Heart right ventricle (tissue), 16 donors: ENCODE measurements around the gene SCRN2. TPM values are rescaled to one million over a fixed set of nuclear protein-coding genes. Genes with fewer than 3 reads are reported as not detected.

ENCODE experiments used
- ATAC-seq, 8 donors: fragments of 200-7000 bp; cut with Tn5 transposase; one replicate each; pipeline ENCODE4 v1.9.1; 2020; ENCODE audit warnings: mild to moderate bottlenecking in 8 of 8, moderate library complexity in 8 of 8, moderate number of reproducible peaks in 1 of 8
- DNase-seq, 2 donors: peaks; one replicate each; pipeline ENCODE4 v3.0.0-alpha.2; 2020
- H3K27ac ChIP-seq, 10 donors: fragments of 200-600 bp; sonication (generic) in 2 of 10; one replicate each; pipeline versions ENCODE4 v1.5.0 to v1.8.0; 2020 to 2022; ENCODE audit warnings: mild to moderate bottlenecking in 3 of 10
- H3K27me3 ChIP-seq, 7 donors: fragments of 200-600 bp; one replicate each; pipeline ENCODE4 v1.8.0; 2021 to 2022; ENCODE audit warnings: mild to moderate bottlenecking in 2 of 7
- H3K36me3 ChIP-seq, 9 donors: fragments of 200-600 bp; sonication (generic) in 1 of 9; one replicate each; pipeline versions ENCODE4 v1.5.0 to v1.8.0; 2020 to 2022; ENCODE audit warnings: mild to moderate bottlenecking in 2 of 9
- H3K4me1 ChIP-seq, 9 donors: fragments of 200-600 bp; sonication (generic) in 1 of 9; one replicate each; pipeline versions ENCODE4 v1.5.0 to v1.8.0; 2020 to 2022; ENCODE audit warnings: mild to moderate bottlenecking in 4 of 9
- H3K4me3 ChIP-seq, 10 donors: fragments of 200-600 bp; sonication (generic) in 2 of 10; one replicate each; pipeline versions ENCODE4 v1.5.0 to v1.8.0; 2020 to 2022; ENCODE audit warnings: mild to moderate bottlenecking in 7 of 10, moderate library complexity in 2 of 10
- H3K9me3 ChIP-seq, 11 donors: fragments of 200-600 bp in 10 of 11; sonication (generic) in 2 of 11; one replicate each; pipeline versions ENCODE4 v1.5.0 to v1.8.0; 2013 to 2022; ENCODE audit warnings: mild to moderate bottlenecking in 2 of 11, control low read depth in 1 of 11, moderate library complexity in 1 of 11
- WGBS, 2 donors: extraction: QIAGEN DNeasy Blood & Tissue Kit; methylation state at CpG; one replicate each; pipeline ENCODE4 v1.1.7; 2013; ENCODE audit warnings: inconsistent platforms in 1 of 2; 5-methylcytosine and 5-hydroxymethylcytosine counted together
- intact Hi-C, 10 donors: fragments of 100-400 bp; cut with DNase I; formaldehyde crosslinking; loops; one replicate each; pipeline versions ENCODE4 v1.11.1 to v1.14.2; 2022
- long read RNA-seq, 3 donors: library from polyadenylated mRNA; unstranded; transcript quantifications; one replicate each; pipeline ENCODE4 v2.0.0, GENCODE V29; 2020 to 2021
- polyA plus RNA-seq, 2 donors: library from polyadenylated mRNA; stranded (reverse); fragments of 200-250 nt; gene quantifications; one replicate each; pipeline ENCODE4 v1.2.3, GENCODE V29; 2013
- total RNA-seq, 10 donors: library from RNA; stranded (reverse); fragmentation: NEBNext Ultra II Directional in 3 of 10; extraction: Animal tissue kit (Norgen Biotek cat#: 25700) in 3 of 10; gene quantifications; one replicate each; pipeline versions ENCODE4 v1.2.1 to v1.2.4, GENCODE V29; 2021 to 2023
- TF ChIP-seq, protein P1 (sequence below), 9 donors: fragments of 200-600 bp; sonication (generic) in 2 of 9; IDR thresholded peaks; one replicate each; pipeline versions ENCODE4 v1.5.0 to v1.8.0; 2021 to 2022; ENCODE audit warnings: antibody characterized with exemption in 9 of 9, mild to moderate bottlenecking in 5 of 9, moderate library complexity in 1 of 9
- donor health status: Arrhythmogenic right ventricular cardiomyopathy.
- donor health status: ischemic (EF 13 %, LVEDD 7.1; RV severe dilation, severe dysfunction).
- donor health status: healthy with polysubstance abuse.
- donor health status: DM: no; HTN: yes; CAD: no.
- donor health status: DM: no; HTN: no; CAD: no.
- donor health status: ischemic (EF 25% LVEDD 6.9; RV normal size, moderate dysfunction).
- donor health status: ischemic (EF 25% LVEDD 5.7; RV mildly dilated, moderate dysfunction).
- donor health status: healthy.
- donor health status: DM: yes; HTN: yes; CAD: no.
- donor health status: Ischemic cardiomyopathy.
- donor health status: ischemic (EF 35%, LVEDD 5.7; RV mildly dilated, moderate dysfunction).
- donor health status: nonischemic (EF 11% LVEDD 7.7; RV severe dilation, severe dysfunction).
- donor health status: DM: yes; HTN: yes; CAD: no.
- donor health status: PGD.
- donor health status: ischemic (EF 29% LVEDD 5.4; RV normal size, mild dysfunction).
- donor health status: nonischemic (EF 23%, LVEDD 6.1; RV moderate dilation, normal function).

SCRN2 gene
- total RNA-seq: 10 to 100 TPM; 25.6 to 38.2 (median 34.5) TPM
- polyA plus RNA-seq: 10 to 100 TPM; 20.6 to 82.5 TPM
- long read RNA-seq, donor 1, transcript SCRN2-212 (7 exons, 1,745 nt): minor isoform, 5 of 75 reads
- long read RNA-seq, donor 1, transcript SCRN2-201 (8 exons, 1,548 nt): major isoform, 37 of 75 reads
- long read RNA-seq, donor 1, transcript SCRN2-202 (7 exons, 1,779 nt): minor isoform, 6 of 75 reads
- long read RNA-seq, donor 1, partial matches to known transcripts: 12 of 75 reads
- long read RNA-seq, donor 1, other reads (novel, unspliced or antisense): 15 of 75 reads
- long read RNA-seq, donor 2, transcript SCRN2-212 (7 exons, 1,745 nt): minor isoform, 5 of 71 reads
- long read RNA-seq, donor 2, transcript SCRN2-201 (8 exons, 1,548 nt): major isoform, 45 of 71 reads
- long read RNA-seq, donor 2, partial matches to known transcripts: 9 of 71 reads
- long read RNA-seq, donor 2, other reads (novel, unspliced or antisense): 9 of 71 reads
- long read RNA-seq, donor 3, transcript SCRN2-201 (8 exons, 1,548 nt): major isoform, 51 of 77 reads
- long read RNA-seq, donor 3, transcript SCRN2-202 (7 exons, 1,779 nt): minor isoform, 7 of 77 reads
- long read RNA-seq, donor 3, transcript SCRN2-212 (7 exons, 1,745 nt): minor isoform, 5 of 77 reads
- long read RNA-seq, donor 3, partial matches to known transcripts: 3 of 77 reads
- long read RNA-seq, donor 3, other reads (novel, unspliced or antisense): 11 of 77 reads

DNA sequence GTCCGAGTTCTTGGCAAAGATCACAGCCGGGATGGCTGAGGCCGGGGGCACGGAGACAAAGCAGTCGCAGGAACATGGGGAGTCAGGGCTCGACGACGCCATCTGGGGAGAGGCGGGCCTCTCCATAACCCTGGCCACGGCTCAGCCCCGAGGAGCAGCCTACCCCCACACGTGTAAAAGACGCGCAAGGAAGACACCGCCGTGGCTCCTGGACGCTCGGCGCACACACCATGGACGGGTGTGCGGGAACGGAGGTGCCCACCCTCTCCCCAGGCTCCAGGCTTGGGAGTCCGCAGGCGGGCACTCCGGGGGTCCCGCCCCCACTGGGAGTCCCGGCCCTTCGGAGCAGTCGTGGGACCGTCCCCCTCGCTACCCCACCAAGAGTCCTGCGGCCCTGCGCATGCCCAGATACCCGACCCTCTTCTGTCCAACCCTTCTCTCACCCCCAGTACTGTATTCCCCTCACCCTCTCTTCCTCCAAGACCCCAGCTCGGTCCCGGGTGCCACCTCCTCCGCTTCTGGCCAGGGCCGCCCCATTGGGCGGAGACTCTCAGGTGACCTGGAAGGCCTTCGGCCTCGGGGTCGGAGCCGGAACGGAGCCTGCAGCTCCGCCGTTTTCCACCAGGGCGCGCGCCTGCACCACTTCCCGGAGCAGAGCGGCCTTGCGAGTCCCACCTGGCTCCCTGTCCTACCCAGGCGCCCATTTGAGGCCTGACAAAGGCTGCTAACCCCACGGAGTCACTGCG lies at the start of gene SCRN2:
Gene SCRN2, minus strand, starts transcription at position 532 of the 746 bp plus-strand sequence. Its CDS starts 430 bp downstream, at position 102.
- Histone ChIP-seq H3K36me3 (peaks cover 0 to 30% (median 7%) of the 10 kb centered on the region in 9 donors), H3K4me1 (peaks cover 0 to 42% (median 21%) of the 10 kb centered on the region in 9 donors), H3K27ac (peak within 1 kb of the TSS in 9 of 10 donors; percentile 65 to 89 (median 77)), H3K27me3 (peaks cover 0 to 20% (median 16%) of the 10 kb centered on the region in 7 donors), H3K9me3 (no peaks in the 10 kb centered on the region), H3K4me3 (peak within 1 kb of the TSS; percentile 63 to 92 (median 75))
- TF ChIP-seq, protein P1, sequence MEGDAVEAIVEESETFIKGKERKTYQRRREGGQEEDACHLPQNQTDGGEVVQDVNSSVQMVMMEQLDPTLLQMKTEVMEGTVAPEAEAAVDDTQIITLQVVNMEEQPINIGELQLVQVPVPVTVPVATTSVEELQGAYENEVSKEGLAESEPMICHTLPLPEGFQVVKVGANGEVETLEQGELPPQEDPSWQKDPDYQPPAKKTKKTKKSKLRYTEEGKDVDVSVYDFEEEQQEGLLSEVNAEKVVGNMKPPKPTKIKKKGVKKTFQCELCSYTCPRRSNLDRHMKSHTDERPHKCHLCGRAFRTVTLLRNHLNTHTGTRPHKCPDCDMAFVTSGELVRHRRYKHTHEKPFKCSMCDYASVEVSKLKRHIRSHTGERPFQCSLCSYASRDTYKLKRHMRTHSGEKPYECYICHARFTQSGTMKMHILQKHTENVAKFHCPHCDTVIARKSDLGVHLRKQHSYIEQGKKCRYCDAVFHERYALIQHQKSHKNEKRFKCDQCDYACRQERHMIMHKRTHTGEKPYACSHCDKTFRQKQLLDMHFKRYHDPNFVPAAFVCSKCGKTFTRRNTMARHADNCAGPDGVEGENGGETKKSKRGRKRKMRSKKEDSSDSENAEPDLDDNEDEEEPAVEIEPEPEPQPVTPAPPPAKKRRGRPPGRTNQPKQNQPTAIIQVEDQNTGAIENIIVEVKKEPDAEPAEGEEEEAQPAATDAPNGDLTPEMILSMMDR (IDR thresholded peaks at IDR 0.05): peak; percentile 91 to 99 (median 97)
- WGBS, 2 donors: 1% methylated on average over 50 to 55 of the region's 55 CpGs
- intact Hi-C loops: loop anchor here (1.0 to 10.0 kb wide), 10 partner anchors 49 to 176 kb away; partner anchors contain the start of genes CDK5RAP3 (in 4 of the 10) and PNPO (in 4 of the 10)
- peak; percentile 88 to 97 (median 95) for ATAC-seq
- peak; percentile 91 to 94 for DNase-seq

DNA sequence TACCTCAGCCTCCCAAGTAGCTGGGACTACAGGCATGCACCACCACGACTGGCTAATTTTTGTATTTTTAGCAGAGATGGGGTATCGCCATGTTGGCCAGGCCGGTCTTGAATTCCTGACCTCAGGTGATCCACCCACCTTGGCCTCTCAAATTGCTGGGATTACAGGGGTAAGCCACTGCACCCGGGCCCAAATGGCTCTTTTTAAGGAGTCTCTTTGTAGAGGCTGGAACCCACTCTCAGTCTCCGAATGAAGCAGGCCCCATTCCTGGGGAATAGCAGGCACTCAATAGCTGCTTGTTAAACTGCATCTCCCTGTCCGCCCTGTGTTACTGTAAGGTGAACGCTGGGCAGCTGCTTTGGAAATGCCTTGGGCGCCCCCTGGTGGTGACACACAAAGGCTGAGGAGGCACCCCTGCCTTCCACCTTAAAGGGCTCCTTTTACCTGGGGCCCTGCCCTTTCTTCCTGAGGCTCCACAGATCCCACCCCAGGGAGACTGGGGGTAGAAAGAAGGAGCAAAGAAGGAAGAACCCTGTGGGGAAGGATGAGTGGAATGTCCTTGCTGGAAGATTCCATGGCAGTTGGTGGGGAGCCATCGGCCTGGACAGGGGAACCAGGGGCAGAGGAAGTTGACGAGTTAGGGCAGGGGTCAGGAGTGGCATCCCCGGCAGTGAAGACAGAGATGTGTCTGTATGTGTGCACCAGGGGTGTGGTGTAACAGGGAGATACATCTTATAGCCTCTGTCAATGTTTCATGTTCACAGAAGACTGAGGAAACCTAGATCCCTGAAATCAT lies 48.9 kb upstream of the SCRN2 start:
- H3K9me3 ChIP-seq: no peaks in the 10 kb centered on the region

DNA sequence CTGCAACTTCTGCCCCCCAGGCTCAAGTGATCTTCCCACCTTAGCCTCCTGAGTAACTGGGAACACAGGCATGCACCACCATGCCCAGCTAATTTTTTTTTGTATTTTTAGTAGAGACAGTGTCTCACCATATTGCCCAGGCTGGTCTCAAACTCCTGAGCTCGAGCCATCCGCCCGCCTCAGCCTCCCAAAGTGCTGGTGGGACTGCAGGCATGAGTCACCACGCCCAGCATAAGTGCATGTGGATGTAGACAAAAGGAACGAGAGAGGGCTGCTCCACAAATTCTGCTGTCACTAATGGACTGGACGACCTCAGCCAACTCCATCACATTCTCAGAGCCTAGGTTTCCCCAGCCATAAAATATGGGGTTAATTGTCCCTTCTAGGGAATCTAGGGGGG lies 47.2 kb upstream of the SCRN2 start:
- TF ChIP-seq, protein P1 (IDR thresholded peaks at IDR 0.05): no peak
- peaks cover 0 to 14% (median 0%) of the 10 kb centered on the region in 9 donors for H3K4me1 ChIP-seq
- intact Hi-C loops: loop anchor here in 3 of 10 donors (2.0 to 5.0 kb wide), 2 partner anchors 45 to 111 kb away; no protein-coding TSS in a partner anchor
- H3K36me3 ChIP-seq: no peaks in the 10 kb centered on the region
- no peak overlapping the region for H3K4me3 ChIP-seq
- 76 to 79% methylated on average over 6 of the region's 6 CpGs for WGBS, 2 donors
- DNase-seq (no peak), ATAC-seq (no peak)
- H3K9me3 ChIP-seq: no peaks in the 10 kb centered on the region
- H3K27ac ChIP-seq: no peak overlapping the region
- peaks cover 0 to 3% (median 0%) of the 10 kb centered on the region in 7 donors for H3K27me3 ChIP-seq

More for the DNA sequence above, 48.9 kb upstream of the SCRN2 start:
- WGBS, 2 donors: 38 to 41% methylated on average over 11 of the region's 11 CpGs
- ATAC-seq: peak; percentile 85 to 94 (median 92)
- Histone ChIP-seq H3K27me3 (no peaks in the 10 kb centered on the region), H3K27ac (no peak overlapping the region), H3K36me3 (no peaks in the 10 kb centered on the region), H3K4me3 (no peak overlapping the region), H3K4me1 (peaks cover 0 to 17% (median 8%) of the 10 kb centered on the region in 9 donors)
- intact Hi-C loops: loop anchor here (1.0 to 10.0 kb wide), 6 partner anchors 47 to 113 kb away; partner anchors contain the start of genes SCRN2 (in 6 of the 10) and PNPO (in 1 of the 10)
- TF ChIP-seq, protein P1 (IDR thresholded peaks at IDR 0.05): peak; percentile 93 to 98 (median 96)
- DNase-seq: peak; percentile 87 to 89
